Measurements from ENCODE around the gene KLF2. TPM values are rescaled to one million over a fixed set of nuclear protein-coding genes. Genes with fewer than 3 reads are reported as not detected.

The KLF2 gene
- total RNA-seq, 4 donors from 2014 or later: 64.9 to 74.1 (median 68.5) TPM

DNA sequence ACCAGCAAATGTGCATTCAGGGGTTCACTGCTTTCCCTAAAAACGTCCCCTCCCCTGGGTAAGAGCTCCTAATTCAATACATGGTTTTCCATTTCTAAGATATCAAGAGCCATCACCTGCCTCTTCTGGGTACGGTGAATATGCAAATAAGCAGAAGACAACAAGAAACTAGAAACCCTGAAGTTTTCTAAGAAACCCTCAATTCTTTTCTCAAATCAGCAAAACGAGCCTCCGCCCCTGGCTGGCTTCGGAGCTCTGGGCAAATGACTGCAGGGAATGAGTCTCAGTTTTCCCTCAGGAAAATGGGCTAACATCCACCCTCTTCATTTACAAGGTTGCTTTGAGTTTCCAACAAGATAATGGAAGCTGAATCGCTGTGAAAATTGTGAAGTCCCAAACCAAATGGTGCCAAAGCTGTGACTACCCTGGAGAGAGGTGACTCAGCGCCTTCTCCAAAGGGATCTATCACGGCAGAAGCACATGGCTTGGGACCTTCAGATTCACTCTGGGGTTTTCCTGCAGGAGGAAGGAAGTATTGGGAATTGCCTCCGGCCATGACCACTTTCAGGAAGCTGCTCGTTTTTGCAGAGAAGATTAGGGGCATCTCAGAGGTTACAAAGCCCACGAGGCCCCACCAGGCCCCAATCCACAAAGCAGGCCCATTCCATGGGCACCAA, 26.6 kb downstream of the KLF2 start:
- H3K36me3 ChIP-seq: peaks cover 0 to 20% (median 8%) of the 10 kb centered on the region in 4 donors
- H3K27ac ChIP-seq (replicated peaks in 1 of 4): peak overlapping the region in 1 of 4 donors; percentile 26
- TF ChIP-seq POLR2A (IDR thresholded peaks at IDR 0.05; ENCODE audit: low read depth) (no peak), EP300 (IDR thresholded peaks at IDR 0.05) (no peak), POLR2AphosphoS5 (IDR thresholded peaks at IDR 0.05) (no peak)
- TF ChIP-seq, protein P1, sequence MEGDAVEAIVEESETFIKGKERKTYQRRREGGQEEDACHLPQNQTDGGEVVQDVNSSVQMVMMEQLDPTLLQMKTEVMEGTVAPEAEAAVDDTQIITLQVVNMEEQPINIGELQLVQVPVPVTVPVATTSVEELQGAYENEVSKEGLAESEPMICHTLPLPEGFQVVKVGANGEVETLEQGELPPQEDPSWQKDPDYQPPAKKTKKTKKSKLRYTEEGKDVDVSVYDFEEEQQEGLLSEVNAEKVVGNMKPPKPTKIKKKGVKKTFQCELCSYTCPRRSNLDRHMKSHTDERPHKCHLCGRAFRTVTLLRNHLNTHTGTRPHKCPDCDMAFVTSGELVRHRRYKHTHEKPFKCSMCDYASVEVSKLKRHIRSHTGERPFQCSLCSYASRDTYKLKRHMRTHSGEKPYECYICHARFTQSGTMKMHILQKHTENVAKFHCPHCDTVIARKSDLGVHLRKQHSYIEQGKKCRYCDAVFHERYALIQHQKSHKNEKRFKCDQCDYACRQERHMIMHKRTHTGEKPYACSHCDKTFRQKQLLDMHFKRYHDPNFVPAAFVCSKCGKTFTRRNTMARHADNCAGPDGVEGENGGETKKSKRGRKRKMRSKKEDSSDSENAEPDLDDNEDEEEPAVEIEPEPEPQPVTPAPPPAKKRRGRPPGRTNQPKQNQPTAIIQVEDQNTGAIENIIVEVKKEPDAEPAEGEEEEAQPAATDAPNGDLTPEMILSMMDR (IDR thresholded peaks at IDR 0.05): no peak
- H3K4me3 ChIP-seq: no peak overlapping the region
- WGBS: 75% methylated on average over 11 of the region's 11 CpGs
- H3K4me1 ChIP-seq: peaks cover 15 to 39% (median 25%) of the 10 kb centered on the region in 4 donors
- intact Hi-C loops (cut with DNase I): no loop called here
- H3K9me3 ChIP-seq: no peaks in the 10 kb centered on the region
- H3K27me3 ChIP-seq: no peaks in the 10 kb centered on the region
- DNase-seq (ENCODE audit: extremely low spot score): no peak

GRCh38 chr19:16355293-16356043, 30.8 kb downstream of the KLF2 start:
- Histone ChIP-seq H3K27ac (replicated peaks in 1 of 4) (no peak overlapping the region), H3K36me3 (peaks cover 0 to 33% (median 12%) of the 10 kb centered on the region in 4 donors), H3K9me3 (no peaks in the 10 kb centered on the region), H3K27me3 (no peaks in the 10 kb centered on the region), H3K4me1 (peaks cover 7 to 23% (median 16%) of the 10 kb centered on the region in 4 donors), H3K4me3 (no peak overlapping the region)
- intact Hi-C loops (cut with DNase I): no loop called here
- no peak for DNase-seq (ENCODE audit: extremely low spot score)
- TF ChIP-seq, protein P1 (IDR thresholded peaks at IDR 0.05): no peak
- no peak for TF ChIP-seq EP300 (IDR thresholded peaks at IDR 0.05)
- no peak for TF ChIP-seq POLR2A (IDR thresholded peaks at IDR 0.05; ENCODE audit: low read depth)
- TF ChIP-seq POLR2AphosphoS5 (IDR thresholded peaks at IDR 0.05): no peak
- WGBS: 80% methylated on average over 36 of the region's 39 CpGs

DNA sequence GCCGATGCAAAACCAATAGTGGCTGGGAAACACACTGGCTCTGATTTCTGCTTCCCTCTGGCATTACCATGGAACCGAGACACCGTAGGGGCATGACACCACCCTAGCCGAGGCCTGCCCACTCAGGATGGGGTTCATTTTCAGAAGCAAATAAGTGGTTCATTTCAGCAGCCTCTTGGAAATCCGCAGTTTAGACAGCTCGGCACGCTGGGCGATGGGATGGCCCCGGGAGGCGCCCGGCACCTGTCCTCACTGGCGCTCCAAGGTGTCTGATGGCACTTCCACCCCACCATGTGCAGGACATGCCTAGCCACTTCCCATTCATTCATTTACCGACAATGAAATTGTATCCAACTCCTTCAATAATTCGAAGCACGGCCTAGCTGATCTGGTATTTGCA, 33.8 kb downstream of the KLF2 start:
- TF ChIP-seq, protein P1 (IDR thresholded peaks at IDR 0.05): no peak
- TF ChIP-seq POLR2AphosphoS5 (IDR thresholded peaks at IDR 0.05): no peak
- no peak for TF ChIP-seq EP300 (IDR thresholded peaks at IDR 0.05)
- no peak for TF ChIP-seq POLR2A (IDR thresholded peaks at IDR 0.05; ENCODE audit: low read depth)
- WGBS: 92% methylated on average over 13 of the region's 15 CpGs
- H3K36me3 ChIP-seq: peaks cover 0 to 42% (median 18%) of the 10 kb centered on the region in 4 donors

GRCh38 chr19:16359074-16359473, 34.4 kb downstream of the KLF2 start:
- TF ChIP-seq EP300 (IDR thresholded peaks at IDR 0.05): no peak
- TF ChIP-seq, protein P1 (IDR thresholded peaks at IDR 0.05): no peak
- Histone ChIP-seq H3K27me3 (no peaks in the 10 kb centered on the region), H3K4me3 (no peak overlapping the region), H3K36me3 (peaks cover 0 to 36% (median 16%) of the 10 kb centered on the region in 4 donors), H3K4me1 (peaks cover 10 to 29% (median 23%) of the 10 kb centered on the region in 4 donors), H3K27ac (replicated peaks in 1 of 4) (no peak overlapping the region), H3K9me3 (no peaks in the 10 kb centered on the region)
- no peak for DNase-seq (ENCODE audit: extremely low spot score)
- 79% methylated on average over 7 of the region's 10 CpGs for WGBS
- intact Hi-C loops (cut with DNase I): no loop called here

More for the DNA sequence above, 33.8 kb downstream of the KLF2 start:
- H3K4me1 ChIP-seq: peaks cover 10 to 29% (median 22%) of the 10 kb centered on the region in 4 donors
- no peaks in the 10 kb centered on the region for H3K9me3 ChIP-seq
- no peaks in the 10 kb centered on the region for H3K27me3 ChIP-seq
- no peak overlapping the region for H3K4me3 ChIP-seq
- H3K27ac ChIP-seq (replicated peaks in 1 of 4): no peak overlapping the region
- DNase-seq (ENCODE audit: extremely low spot score): no peak
- intact Hi-C loops (cut with DNase I): no loop called here
